ENCODE results near the gene SATB2.

SATB2 gene

GRCh38 chr2:199230091-199230490, 227.6 kb downstream of the SATB2 start:
- Histone ChIP-seq H3K9me3 (ENCODE audit: control insufficient read depth, insufficient read depth, low read depth, low read length) (no peaks in the 10 kb centered on the region), H3K4me1 (ENCODE audit: control insufficient read depth, insufficient read depth, low read length) (no peaks in the 10 kb centered on the region), H3K36me3 (ENCODE audit: control insufficient read depth in 2 of 2, insufficient read depth in 1 of 2, low read length in 2 of 2) (no peaks in the 10 kb centered on the region), H3K27ac (ENCODE audit: extremely low read depth, low read depth, low read length) (no peak overlapping the region), H3K4me3 (ENCODE audit: low read depth, low read length) (no peak overlapping the region)
- ChIA-PET POLR2A (no interaction called here), CTCF (no interaction called here)
- TF ChIP-seq ZNF776 (tag by site-specific recombination; IDR thresholded peaks at IDR 0.05; ENCODE audit: borderline replicate concordance) (no peak), ZNF2 (tag by site-specific recombination; IDR thresholded peaks at IDR 0.05) (no peak), ZFP41 (tag by site-specific recombination; IDR thresholded peaks at IDR 0.05; ENCODE audit: borderline replicate concordance) (no peak), ZNF555 (tag by site-specific recombination; conservative IDR thresholded peaks at IDR 0.05) (no peak), ZBTB10 (tag by site-specific recombination; IDR thresholded peaks at IDR 0.05) (no peak), MEIS1 (CRISPR knock-in tag; IDR thresholded peaks at IDR 0.05; ENCODE audit: borderline replicate concordance) (no peak), ZNF280D (tag by site-specific recombination; IDR thresholded peaks at IDR 0.05) (no peak), ZNF777 (tag by site-specific recombination; IDR thresholded peaks at IDR 0.05; ENCODE audit: borderline replicate concordance) (no peak), ZNF514 (tag by site-specific recombination; IDR thresholded peaks at IDR 0.05) (no peak), ZNF26 (tag by site-specific recombination; IDR thresholded peaks at IDR 0.05) (no peak), ZNF366 (tag by site-specific recombination; conservative IDR thresholded peaks at IDR 0.05) (no peak), ZNF677 (tag by site-specific recombination; IDR thresholded peaks at IDR 0.05) (no peak)

GRCh38 chr2:199228887-199229819, 228.6 kb downstream of the SATB2 start:
- Histone ChIP-seq H3K4me1 (ENCODE audit: control insufficient read depth, insufficient read depth, low read length) (no peaks in the 10 kb centered on the region), H3K27ac (ENCODE audit: extremely low read depth, low read depth, low read length) (no peak overlapping the region), H3K36me3 (ENCODE audit: control insufficient read depth in 2 of 2, insufficient read depth in 1 of 2, low read length in 2 of 2) (no peaks in the 10 kb centered on the region), H3K4me3 (ENCODE audit: low read depth, low read length) (no peak overlapping the region), H3K9me3 (ENCODE audit: control insufficient read depth, insufficient read depth, low read depth, low read length) (no peaks in the 10 kb centered on the region)
- ChIA-PET POLR2A (no interaction called here), CTCF (no interaction called here)
- TF ChIP-seq ZNF23 (tag by site-specific recombination; IDR thresholded peaks at IDR 0.05; ENCODE audit: borderline replicate concordance) (no peak), RBAK (tag by site-specific recombination; IDR thresholded peaks at IDR 0.05) (no peak), REPIN1 (tag by site-specific recombination; IDR thresholded peaks at IDR 0.05; ENCODE audit: low read depth) (no peak), ZNF37A (tag by site-specific recombination; IDR thresholded peaks at IDR 0.05) (no peak), ZNF660 (tag by site-specific recombination; IDR thresholded peaks at IDR 0.05) (no peak), ZNF140 (tag by site-specific recombination; IDR thresholded peaks at IDR 0.05) (no peak), ZNF623 (tag by site-specific recombination; IDR thresholded peaks at IDR 0.05) (no peak), ZBTB21 (tag by site-specific recombination; IDR thresholded peaks at IDR 0.05) (no peak), ZFP37 (tag by site-specific recombination; IDR thresholded peaks at IDR 0.05) (no peak), ZSCAN4 (tag by site-specific recombination; IDR thresholded peaks at IDR 0.05) (no peak), ZNF112 (tag by site-specific recombination; IDR thresholded peaks at IDR 0.05) (no peak)

Measured in HEK293 (cell line).